CD14-positive monocyte (primary cell): ENCODE data around the gene MAD2L1BP. TPM values are rescaled to one million over a fixed set of nuclear protein-coding genes. Genes with fewer than 3 reads are reported as not detected.

Experiments used
- DNase-seq, 3 donors: peaks; one replicate each; pipeline ENCODE4 v3.0.0-alpha.2; 2011 to 2022
- H2AFZ ChIP-seq: 2 replicates; pipeline ENCODE4 v1.6.0; 2012; ENCODE audit warnings: mild to moderate bottlenecking, low read depth, low read length, inconsistent platforms; ENCODE audit not compliant: insufficient read depth, poor library complexity, severe bottlenecking
- H3K27ac ChIP-seq, 2 donors: 1 replicate in 1 of 2; 2 replicates in 1 of 2; pipeline ENCODE4 v1.5.1; 2012 to 2013; ENCODE audit warnings: low read length in 2 of 2, control low read depth in 1 of 2, inconsistent platforms in 1 of 2, low read depth in 1 of 2, mild to moderate bottlenecking in 1 of 2
- H3K27me3 ChIP-seq, 2 donors: one replicate each; pipeline versions ENCODE4 v1.6.0 to v1.6.1; 2011 to 2013; ENCODE audit warnings: low read length in 2 of 2; ENCODE audit not compliant: control insufficient read depth in 2 of 2, insufficient read depth in 2 of 2
- H3K36me3 ChIP-seq, 2 donors: replicated peaks in 1 of 2; 1 replicate in 1 of 2; 2 replicates in 1 of 2; pipeline versions ENCODE4 v1.5.1 to v1.6.1; 2012 to 2013; ENCODE audit warnings: low read length in 2 of 2, control low read depth in 1 of 2, inconsistent platforms in 1 of 2, mild to moderate bottlenecking in 1 of 2; ENCODE audit not compliant: insufficient read depth in 2 of 2, control insufficient read depth in 1 of 2
- H3K4me1 ChIP-seq, 2 donors: 1 replicate in 1 of 2; 2 replicates in 1 of 2; pipeline versions ENCODE4 v1.5.1 to v1.6.1; 2012 to 2013; ENCODE audit warnings: low read length in 2 of 2, control low read depth in 1 of 2, inconsistent platforms in 1 of 2, mild to moderate bottlenecking in 1 of 2, moderate library complexity in 1 of 2; ENCODE audit not compliant: insufficient read depth in 2 of 2, control insufficient read depth in 1 of 2
- H3K4me2 ChIP-seq: replicated peaks from 2 replicates; pipeline ENCODE3; 2012; ENCODE audit warnings: low read length, moderate library complexity, mild to moderate bottlenecking; ENCODE audit not compliant: poor library complexity, severe bottlenecking; ENCODE audit errors: extremely low read depth
- H3K4me3 ChIP-seq, 3 experiments: fragments of 200-600 bp in 1 of 3; sonication (generic) in 1 of 3; replicated peaks in 1 of 3; 1 replicate in 2 of 3; 2 replicates in 1 of 3; pipeline ENCODE4 v1.5.1; 2011 to 2013; ENCODE audit warnings: low read length in 3 of 3, mild to moderate bottlenecking in 3 of 3, control low read depth in 2 of 3, low read depth in 2 of 3, inconsistent platforms in 1 of 3, moderate library complexity in 1 of 3
- H3K79me2 ChIP-seq: 2 replicates; pipeline ENCODE4 v1.6.0; 2012; ENCODE audit warnings: mild to moderate bottlenecking, control low read depth, inconsistent platforms, low read length, moderate library complexity; ENCODE audit not compliant: insufficient read depth
- H3K9ac ChIP-seq: 2 replicates; pipeline ENCODE4 v1.6.0; 2017; ENCODE audit warnings: low read length, mild to moderate bottlenecking; ENCODE audit not compliant: insufficient read depth, poor library complexity, severe bottlenecking
- H3K9me3 ChIP-seq, 2 donors: replicated peaks in 1 of 2; 1 replicate in 1 of 2; 2 replicates in 1 of 2; pipeline versions ENCODE4 v1.5.1 to v1.6.1; 2012 to 2013; ENCODE audit warnings: low read length in 2 of 2, control low read depth in 1 of 2; ENCODE audit not compliant: control insufficient read depth in 1 of 2, insufficient read depth in 1 of 2
- H4K20me1 ChIP-seq: 2 replicates; pipeline ENCODE4 v1.6.0; 2012; ENCODE audit warnings: mild to moderate bottlenecking, low read length, control low read depth, moderate library complexity; ENCODE audit not compliant: insufficient read depth
- H3K27ac Mint-ChIP-seq, 7 donors: one replicate each; pipeline ENCODE4 v1.8.0; 2020; ENCODE audit warnings: mild to moderate bottlenecking in 7 of 7, mixed read lengths in 7 of 7, moderate library complexity in 6 of 7, inconsistent platforms in 2 of 7
- H3K27me3 Mint-ChIP-seq, 3 donors: one replicate each; pipeline ENCODE4 v1.8.0; 2021 to 2022; ENCODE audit warnings: low read depth in 3 of 3, mild to moderate bottlenecking in 3 of 3, mixed read lengths in 3 of 3, moderate library complexity in 3 of 3, inconsistent platforms in 1 of 3
- H3K36me3 Mint-ChIP-seq, 2 donors: one replicate each; pipeline ENCODE4 v1.8.0; 2020; ENCODE audit warnings: mixed read lengths in 2 of 2, inconsistent platforms in 1 of 2, mild to moderate bottlenecking in 1 of 2
- H3K4me1 Mint-ChIP-seq: one replicate; pipeline ENCODE4 v1.8.0; 2020; ENCODE audit warnings: mild to moderate bottlenecking, mixed read lengths
- H3K4me3 Mint-ChIP-seq, 2 donors: one replicate each; pipeline ENCODE4 v1.8.0; 2020; ENCODE audit warnings: mild to moderate bottlenecking in 2 of 2, mixed read lengths in 2 of 2, moderate library complexity in 1 of 2
- H3K9me3 Mint-ChIP-seq, 7 donors: one replicate each; pipeline ENCODE4 v1.8.0; 2020 to 2022; ENCODE audit warnings: mixed read lengths in 7 of 7, mild to moderate bottlenecking in 6 of 7, moderate library complexity in 6 of 7, inconsistent platforms in 2 of 7
- CTCF ChIP-seq: fragments of 200-600 bp; IDR thresholded peaks from one replicate; pipeline ENCODE4 v1.8.0; 2022; ENCODE audit warnings: antibody characterized with exemption, mild to moderate bottlenecking
- whole genome bisulfite sequencing: methylation state at CpG from one replicate; pipeline ENCODE4 v1.1.5; 2013; ENCODE audit warnings: missing lambda C conversion rate; ENCODE audit not compliant: insufficient coverage; 5-methylcytosine and 5-hydroxymethylcytosine counted together
- intact Hi-C, 2 donors: fragments of 100-400 bp; cut with micrococcal nuclease; formaldehyde crosslinking; loops; one replicate each; pipeline versions ENCODE4 v1.15.0 to v1.15.1; 2023
- polyA plus RNA-seq, 3 donors: library from polyadenylated mRNA; depleted of rRNA in 1 of 3; unstranded in 2 of 3; stranded (reverse) in 1 of 3; fragments of 300-500 nt in 2 of 3; fragments of >200 nt in 1 of 3; fragmentation: Illumina TruSeq in 2 of 3; gene quantifications; 1 replicate in 2 of 3; 2 replicates in 1 of 3; pipeline ENCODE4 v1.2.3, GENCODE V29; 2012 to 2021

Gene MAD2L1BP
- polyA plus RNA-seq, 3 donors = 17.3 to 33.5 (median 26.5) TPM

GRCh38 chr6:43628393-43629103 lies 7.1 kb upstream of the MAD2L1BP start:
- H3K27ac Mint-ChIP-seq = peak overlapping the region; percentile 93 to 99 (median 98)
- H3K9me3 Mint-ChIP-seq = no peaks in the 10 kb centered on the region
- Histone ChIP-seq H3K9me3 (no peaks in the 10 kb centered on the region), H3K4me3 (peak overlapping the region; percentile 95 to 99 (median 98)), H3K27me3 (no peaks in the 10 kb centered on the region), H3K4me1 (peaks cover 51 to 58% of the 10 kb centered on the region in 2 donors), H4K20me1 (peaks cover 32% of the 10 kb centered on the region), H3K9ac (peak overlapping the region; percentile 85), H3K36me3 (peaks cover 27% of the 10 kb centered on the region in 2 donors), H2AFZ (peak overlapping the region; percentile 75), H3K27ac (peak overlapping the region; percentile 75 to 94), H3K79me2 (peaks cover 33% of the 10 kb centered on the region), H3K4me2 (peak overlapping the region; percentile 86)
- H3K4me3 Mint-ChIP-seq = peak overlapping the region; percentile 93 to 96
- H3K27me3 Mint-ChIP-seq = peaks cover 0 to 1% (median 0%) of the 10 kb centered on the region in 3 donors
- H3K4me1 Mint-ChIP-seq = peaks cover 43% of the 10 kb centered on the region
- no peak for TF ChIP-seq CTCF
- peaks cover 28 to 34% of the 10 kb centered on the region in 2 donors for H3K36me3 Mint-ChIP-seq
- 0% methylated on average over 5 of the region's 25 CpGs for WGBS
- DNase-seq = peak in 2 of 3 donors; percentile 7 to 28
- intact Hi-C loops = loop anchor here (5.0 kb wide), 2 partner anchors 51 to 619 kb away; partner anchors contain the start of genes HSP90AB1 (in 1 of the 2), POLH (in 1 of the 2) and XPO5 (in 1 of the 2)

- peak within 1 kb of the TSS; percentile 94 to 95 for H3K27ac ChIP-seq
- peaks cover 33% of the 10 kb centered on the region for H3K79me2 ChIP-seq
- H2AFZ ChIP-seq = peak within 1 kb of the TSS; percentile 86
- intact Hi-C loops = loop anchor here (5.0 kb wide), 2 partner anchors 52 to 618 kb away; partner anchors contain the start of genes HSP90AB1 (in 1 of the 2), POLH (in 1 of the 2) and XPO5 (in 1 of the 2)
- Mint-ChIP-seq H3K27ac (peak within 1 kb of the TSS; percentile 94 to 100 (median 99)), H3K4me1 (peaks cover 46% of the 10 kb centered on the region), H3K36me3 (peaks cover 22 to 28% of the 10 kb centered on the region in 2 donors), H3K4me3 (peak within 1 kb of the TSS; percentile 93 to 96), H3K9me3 (no peaks in the 10 kb centered on the region), H3K27me3 (no peaks in the 10 kb centered on the region)
- H3K4me2 ChIP-seq = peak within 1 kb of the TSS; percentile 86
- peaks cover 21 to 22% of the 10 kb centered on the region in 2 donors for H3K36me3 ChIP-seq
- DNase-seq = peak; percentile 97 to 98 (median 97)
- peaks cover 51 to 60% of the 10 kb centered on the region in 2 donors for H3K4me1 ChIP-seq
- WGBS = 0% methylated on average over 29 of the region's 46 CpGs
- H3K4me3 ChIP-seq = peak within 1 kb of the TSS; percentile 95 to 99 (median 98)
- peaks cover 26% of the 10 kb centered on the region for H4K20me1 ChIP-seq
- peak within 1 kb of the TSS; percentile 85 for H3K9ac ChIP-seq
- no peaks in the 10 kb centered on the region for H3K27me3 ChIP-seq
- TF ChIP-seq CTCF = no peak
- no peaks in the 10 kb centered on the region for H3K9me3 ChIP-seq
These were observed 6.5 kb upstream of the MAD2L1BP start, which contains the start of gene GTPBP2 for GRCh38 chr6:43629104-43629504. Gene GTPBP2, minus strand, starts transcription at chr6:43629264. Its CDS starts 102 bp downstream, at chr6:43629162.
